Ovary (tissue), 9 donors: ENCODE results near the gene ARHGAP21. TPM values are rescaled to one million over a fixed set of nuclear protein-coding genes. Genes with fewer than 3 reads are reported as not detected.

Experiments used
- DNase-seq, 5 donors: peaks; one replicate each; pipeline ENCODE4 v3.0.0-alpha.2; 2019 to 2020
- H3K27ac ChIP-seq, 2 donors: fragments of 200-600 bp; one replicate each; pipeline versions ENCODE4 v1.5.1 to v1.8.0; 2019 to 2022
- H3K27me3 ChIP-seq: fragments of 200-600 bp; one replicate; pipeline ENCODE4 v1.8.0; 2022
- H3K36me3 ChIP-seq: fragments of 200-600 bp; sonication (generic); one replicate; pipeline ENCODE4 v1.5.1; 2019
- H3K4me1 ChIP-seq: one replicate; pipeline ENCODE4 v1.8.1; 2013; ENCODE audit warnings: mild to moderate bottlenecking, moderate library complexity; ENCODE audit not compliant: insufficient read depth
- H3K4me3 ChIP-seq: fragments of 200-600 bp; sonication (generic); one replicate; pipeline ENCODE4 v1.5.1; 2017
- H3K9me3 ChIP-seq, 2 donors: fragments of 200-600 bp in 1 of 2; sonication (generic) in 1 of 2; one replicate each; pipeline versions ENCODE4 v1.5.1 to v1.8.1; 2013 to 2019; ENCODE audit warnings: mild to moderate bottlenecking in 1 of 2, moderate library complexity in 1 of 2
- CTCF ChIP-seq, 3 donors: fragments of 450-650 bp in 2 of 3; fragments of 200-600 bp in 1 of 3; IDR thresholded peaks; one replicate each; pipeline versions ENCODE4 v1.5.1 to v1.8.0; 2016 to 2022; ENCODE audit warnings: antibody characterized with exemption in 3 of 3, mild to moderate bottlenecking in 1 of 3
- EP300 ChIP-seq: sonication (generic); formaldehyde crosslinking; IDR thresholded peaks from one replicate; pipeline ENCODE4 v1.6.1; 2017; ENCODE audit warnings: antibody characterized with exemption
- POLR2A ChIP-seq: fragments of 450-650 bp; IDR thresholded peaks from one replicate; pipeline ENCODE4 v1.6.1; 2017; ENCODE audit warnings: antibody characterized with exemption, mild to moderate bottlenecking, moderate library complexity
- WGBS, 3 donors: extraction: QIAGEN DNeasy Blood & Tissue Kit in 1 of 3; methylation state at CpG; one replicate each; pipeline versions ENCODE4 v1.1.5 to v1.1.7; 2013 to 2017; 5-methylcytosine and 5-hydroxymethylcytosine counted together
- intact Hi-C, 4 donors: fragments of 100-400 bp; cut with DNase I; formaldehyde crosslinking; loops; one replicate each; pipeline versions ENCODE4 v1.11.0 to v1.15.1; 2022 to 2023
- polyA plus RNA-seq, 2 donors: library from polyadenylated mRNA; stranded (reverse); fragments of 200-250 nt in 1 of 2; fragments of 350-450 nt in 1 of 2; fragmentation: Illumina TruSeq in 1 of 2; extraction: RNeasy Lipid Tissue Mini Kit (QIAGEN cat#74804) in 1 of 2; gene quantifications; one replicate each; pipeline ENCODE4 v1.2.3, GENCODE V29; 2013 to 2014
- total RNA-seq, 7 donors: library from RNA; depleted of rRNA in 2 of 7; stranded (reverse); fragments of >200 nt in 2 of 7; fragmentation: NEBNext Ultra II Directional in 3 of 7; extraction: Animal tissue kit (Norgen Biotek cat#: 25700) in 3 of 7; gene quantifications; one replicate each; pipeline versions ENCODE4 v1.1.0 to v1.2.4, GENCODE V29; 2016 to 2023
- donor health status: DM: no; HTN: no; CAD: no; lungs with moderate emphysema.
- donor health status: DM: no; HTN: no; CAD: no.
- donor health status: Bipolar disorder and iron deficiency.
- donor health status: DM: yes; HTN: yes; CAD: no.
- donor health status: DM: no; HTN: no; CAD: no.
- donor health status: DM: yes; HTN: yes; CAD: no.

Gene ARHGAP21
- total and polyA plus RNA-seq, 9 donors, result 36.3 to 166 (median 82.6) TPM

GRCh38 chr10:24569828-24570657 lies 153.6 kb downstream of the ARHGAP21 start:
- Histone ChIP-seq H3K36me3 (no peaks in the 10 kb centered on the region), H3K27ac (no peak overlapping the region), H3K4me1 (no peaks in the 10 kb centered on the region), H3K27me3 (no peaks in the 10 kb centered on the region), H3K9me3 (no peaks in the 10 kb centered on the region), H3K4me3 (no peak overlapping the region)
- no peak for DNase-seq
- TF ChIP-seq EP300 (no peak), CTCF (IDR thresholded peaks at IDR 0.05) (no peak), POLR2A (no peak)
- intact Hi-C loops, result no loop called here
- WGBS, 3 donors, result 79 to 86% (median 81%) methylated on average over 12 of the region's 12 CpGs

GRCh38 chr10:24569330-24569796 lies 154.3 kb downstream of the ARHGAP21 start:
- 89 to 93% (median 90%) methylated on average over 13 of the region's 13 CpGs for WGBS, 3 donors
- intact Hi-C loops, result no loop called here
- H3K4me1 ChIP-seq, result no peaks in the 10 kb centered on the region
- H3K9me3 ChIP-seq, result no peaks in the 10 kb centered on the region
- no peaks in the 10 kb centered on the region for H3K27me3 ChIP-seq
- DNase-seq, result no peak
- no peak overlapping the region for H3K27ac ChIP-seq
- H3K36me3 ChIP-seq, result no peaks in the 10 kb centered on the region
- TF ChIP-seq EP300, result no peak
- no peak for TF ChIP-seq CTCF (IDR thresholded peaks at IDR 0.05)
- no peak for TF ChIP-seq POLR2A
- H3K4me3 ChIP-seq, result no peak overlapping the region

GRCh38 chr10:24568042-24568441 lies 155.6 kb downstream of the ARHGAP21 start:
- Histone ChIP-seq H3K27me3 (no peaks in the 10 kb centered on the region), H3K4me1 (no peaks in the 10 kb centered on the region), H3K27ac (no peak overlapping the region), H3K36me3 (no peaks in the 10 kb centered on the region), H3K4me3 (no peak overlapping the region), H3K9me3 (no peaks in the 10 kb centered on the region)
- no peak for DNase-seq
- WGBS, 3 donors, result 66 to 86% (median 71%) methylated on average over 4 of the region's 4 CpGs
- TF ChIP-seq CTCF (IDR thresholded peaks at IDR 0.05) (no peak), EP300 (no peak), POLR2A (no peak)
- intact Hi-C loops, result no loop called here

GRCh38 chr10:24561453-24561852 lies 162.2 kb downstream of the ARHGAP21 start:
- WGBS, 3 donors, result 46 to 52% (median 48%) methylated on average over 3 of the region's 3 CpGs
- no peaks in the 10 kb centered on the region for H3K27me3 ChIP-seq

More at GRCh38 chr10:24561453-24561852, 162.2 kb downstream of the ARHGAP21 start:
- H3K27ac ChIP-seq, result no peak overlapping the region
- TF ChIP-seq EP300 (no peak), POLR2A (no peak), CTCF (IDR thresholded peaks at IDR 0.05) (no peak)
- intact Hi-C loops, result no loop called here
- no peaks in the 10 kb centered on the region for H3K36me3 ChIP-seq
- H3K4me1 ChIP-seq, result no peaks in the 10 kb centered on the region
- no peaks in the 10 kb centered on the region for H3K9me3 ChIP-seq
- no peak overlapping the region for H3K4me3 ChIP-seq
- no peak for DNase-seq
